ENCODE data around the gene TRAT1.

DNA sequence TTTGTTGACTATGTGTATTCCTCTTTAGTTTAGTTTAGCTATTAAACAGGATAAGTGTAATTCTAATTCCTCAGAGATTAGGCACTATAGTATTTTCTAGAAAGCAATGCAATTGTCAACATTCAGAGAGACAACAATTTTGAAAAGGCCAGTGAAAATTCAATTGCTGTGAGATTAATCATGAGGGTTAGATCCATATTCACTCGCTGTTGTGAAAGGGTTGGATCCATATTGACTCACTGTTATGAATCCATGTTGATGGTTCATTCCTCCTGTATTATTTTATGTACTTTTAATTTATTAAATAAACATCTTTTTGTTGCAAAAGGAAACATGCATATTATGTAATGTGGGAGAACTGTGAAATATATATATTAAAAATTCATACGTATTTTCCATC lies 641 bp downstream of the TRAT1 start:
- TF ChIP-seq, protein P1, sequence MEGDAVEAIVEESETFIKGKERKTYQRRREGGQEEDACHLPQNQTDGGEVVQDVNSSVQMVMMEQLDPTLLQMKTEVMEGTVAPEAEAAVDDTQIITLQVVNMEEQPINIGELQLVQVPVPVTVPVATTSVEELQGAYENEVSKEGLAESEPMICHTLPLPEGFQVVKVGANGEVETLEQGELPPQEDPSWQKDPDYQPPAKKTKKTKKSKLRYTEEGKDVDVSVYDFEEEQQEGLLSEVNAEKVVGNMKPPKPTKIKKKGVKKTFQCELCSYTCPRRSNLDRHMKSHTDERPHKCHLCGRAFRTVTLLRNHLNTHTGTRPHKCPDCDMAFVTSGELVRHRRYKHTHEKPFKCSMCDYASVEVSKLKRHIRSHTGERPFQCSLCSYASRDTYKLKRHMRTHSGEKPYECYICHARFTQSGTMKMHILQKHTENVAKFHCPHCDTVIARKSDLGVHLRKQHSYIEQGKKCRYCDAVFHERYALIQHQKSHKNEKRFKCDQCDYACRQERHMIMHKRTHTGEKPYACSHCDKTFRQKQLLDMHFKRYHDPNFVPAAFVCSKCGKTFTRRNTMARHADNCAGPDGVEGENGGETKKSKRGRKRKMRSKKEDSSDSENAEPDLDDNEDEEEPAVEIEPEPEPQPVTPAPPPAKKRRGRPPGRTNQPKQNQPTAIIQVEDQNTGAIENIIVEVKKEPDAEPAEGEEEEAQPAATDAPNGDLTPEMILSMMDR (IDR thresholded peaks at IDR 0.05), result no peak
- TF ChIP-seq POLR2A (IDR thresholded peaks at IDR 0.05), result no peak

Measured in body of pancreas (tissue), 4 donors.